Upper lobe of left lung (tissue), 4 donors: Measurements from ENCODE around the gene GALNT10.

Experiments used
- CTCF ChIP-seq, 6 experiments: fragments of 450-650 bp in 4 of 6; fragments of 200-600 bp in 2 of 6; sonication (generic) in 2 of 6; IDR thresholded peaks; one replicate each; pipeline ENCODE4 v1.5.1; 2016 to 2019; ENCODE audit warnings: antibody characterized with exemption in 6 of 6
- POLR2A ChIP-seq, 4 donors: fragments of 450-650 bp; IDR thresholded peaks; one replicate each; pipeline ENCODE4 v1.5.1; 2016 to 2017; ENCODE audit warnings: antibody characterized with exemption in 4 of 4, mild to moderate bottlenecking in 2 of 4
- POLR2AphosphoS5 ChIP-seq, 2 donors: sonication (generic); formaldehyde crosslinking; IDR thresholded peaks; one replicate each; pipeline ENCODE4 v1.5.1; 2017; ENCODE audit warnings: antibody characterized with exemption in 2 of 2

GRCh38 chr5:154311362-154311761 lies 120.8 kb downstream of the GALNT10 start:
- TF ChIP-seq CTCF (IDR thresholded peaks at IDR 0.05) (no peak), POLR2A (IDR thresholded peaks at IDR 0.05) (no peak), POLR2AphosphoS5 (IDR thresholded peaks at IDR 0.05) (no peak)
